Measurements from ENCODE around the gene EFNA3.

Gene EFNA3

GRCh38 chr1:155085504-155086127, 7.0 kb downstream of the EFNA3 start:
- peak; percentile 82 for DNase-seq

DNA sequence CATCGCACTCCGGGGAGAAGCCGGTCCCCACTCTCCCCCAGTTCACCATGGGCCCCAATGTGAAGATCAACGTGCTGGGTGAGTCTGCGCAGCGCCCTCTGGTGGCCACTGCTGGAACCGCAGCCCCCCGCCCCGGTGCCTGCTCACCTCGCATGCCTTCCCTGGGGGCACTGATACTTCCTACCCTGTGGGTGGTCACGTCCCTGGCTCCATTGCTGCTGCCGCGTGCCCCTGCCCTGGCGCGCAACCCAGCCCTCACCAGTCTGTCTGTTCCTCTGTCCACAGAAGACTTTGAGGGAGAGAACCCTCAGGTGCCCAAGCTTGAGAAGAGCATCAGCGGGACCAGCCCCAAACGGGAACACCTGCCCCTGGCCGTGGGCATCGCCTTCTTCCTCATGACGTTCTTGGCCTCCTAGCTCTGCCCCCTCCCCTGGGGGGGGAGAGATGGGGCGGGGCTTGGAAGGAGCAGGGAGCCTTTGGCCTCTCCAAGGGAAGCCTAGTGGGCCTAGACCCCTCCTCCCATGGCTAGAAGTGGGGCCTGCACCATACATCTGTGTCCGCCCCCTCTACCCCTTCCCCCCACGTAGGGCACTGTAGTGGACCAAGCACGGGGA, 7.6 kb downstream of the EFNA3 start:
- DNase-seq = peak; percentile 81

DNA sequence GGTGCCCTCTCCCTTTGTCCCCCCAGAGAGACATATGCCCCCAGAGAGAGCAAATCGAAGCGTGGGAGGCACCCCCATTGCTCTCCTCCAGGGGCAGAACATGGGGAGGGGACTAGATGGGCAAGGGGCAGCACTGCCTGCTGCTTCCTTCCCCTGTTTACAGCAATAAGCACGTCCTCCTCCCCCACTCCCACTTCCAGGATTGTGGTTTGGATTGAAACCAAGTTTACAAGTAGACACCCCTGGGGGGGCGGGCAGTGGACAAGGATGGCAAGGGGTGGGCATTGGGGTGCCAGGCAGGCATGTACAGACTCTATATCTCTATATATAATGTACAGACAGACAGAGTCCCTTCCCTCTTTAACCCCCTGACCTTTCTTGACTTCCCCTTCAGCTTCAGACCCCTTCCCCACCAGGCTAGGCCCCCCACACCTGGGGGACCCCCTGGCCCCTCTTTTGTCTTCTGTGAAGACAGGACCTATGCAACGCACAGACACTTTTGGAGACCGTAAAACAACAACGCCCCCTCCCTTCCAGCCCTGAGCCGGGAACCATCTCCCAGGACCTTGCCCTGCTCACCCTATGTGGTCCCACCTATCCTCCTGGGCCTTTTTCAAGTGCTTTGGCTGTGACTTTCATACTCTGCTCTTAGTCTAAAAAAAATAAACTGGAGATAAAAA, 8.4 kb downstream of the EFNA3 start:
- DNase-seq = no peak

GRCh38 chr1:155091071-155092051, 12.7 kb downstream of the EFNA3 start:
- DNase-seq = peak; percentile 86

DNA sequence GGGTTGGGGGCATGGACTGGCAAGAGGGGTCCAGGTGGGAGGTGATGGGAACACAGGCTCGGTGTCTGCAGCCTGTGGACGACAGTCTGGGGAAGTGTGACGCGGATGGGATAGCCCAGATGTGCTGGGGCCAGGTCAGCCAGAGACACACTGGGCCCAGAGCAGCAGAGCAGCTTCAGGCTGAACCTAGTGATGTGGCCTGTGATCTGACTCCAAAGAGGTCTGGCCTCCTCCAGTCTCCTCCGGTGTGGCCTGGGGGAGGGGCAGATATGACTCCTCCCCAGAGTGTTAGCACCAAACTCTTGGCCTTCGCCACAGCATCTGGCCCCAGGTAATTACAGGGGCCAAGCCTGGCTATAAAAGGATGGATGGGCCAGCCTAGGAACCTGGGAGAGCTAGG, 13.5 kb downstream of the EFNA3 start:
- DNase-seq = no peak

DNA sequence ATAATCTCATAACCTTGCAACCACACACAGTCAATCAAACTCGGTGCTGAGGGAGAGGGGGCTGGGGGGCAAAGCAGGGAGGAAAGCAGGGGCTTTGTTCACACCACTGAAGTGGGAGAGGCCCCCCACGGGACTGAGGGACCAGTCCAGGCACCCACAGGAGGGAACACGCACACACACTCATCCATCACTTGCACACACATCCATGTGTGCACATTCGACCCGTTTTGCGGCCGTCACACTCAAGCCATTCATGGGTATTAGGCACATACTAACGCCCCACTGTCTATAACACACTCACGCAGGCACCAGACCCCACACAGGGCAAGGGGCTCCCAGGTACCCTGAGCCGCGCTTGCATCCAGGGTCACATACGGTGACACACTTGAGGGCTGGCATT, 14.0 kb downstream of the EFNA3 start:
- DNase-seq = no peak

- DNase-seq = no peak
Measured at GRCh38 chr1:155093911-155094621, 15.4 kb downstream of the EFNA3 start.

DNA sequence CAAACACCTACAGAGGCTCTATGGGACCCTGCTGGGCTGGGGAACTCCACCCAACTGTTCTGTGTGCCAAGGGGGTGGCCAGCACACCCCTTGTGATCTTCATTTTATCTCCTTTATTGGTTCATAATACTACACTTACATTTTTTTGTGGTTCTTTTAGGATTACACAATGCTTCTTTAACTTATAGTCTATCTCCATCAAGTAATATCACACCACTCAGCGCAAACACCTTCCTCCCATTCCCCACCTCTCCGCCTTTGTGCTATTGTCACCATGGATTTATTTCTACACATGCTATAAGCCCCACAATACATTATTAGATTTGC, 15.9 kb downstream of the EFNA3 start:
- no peak for DNase-seq

DNA sequence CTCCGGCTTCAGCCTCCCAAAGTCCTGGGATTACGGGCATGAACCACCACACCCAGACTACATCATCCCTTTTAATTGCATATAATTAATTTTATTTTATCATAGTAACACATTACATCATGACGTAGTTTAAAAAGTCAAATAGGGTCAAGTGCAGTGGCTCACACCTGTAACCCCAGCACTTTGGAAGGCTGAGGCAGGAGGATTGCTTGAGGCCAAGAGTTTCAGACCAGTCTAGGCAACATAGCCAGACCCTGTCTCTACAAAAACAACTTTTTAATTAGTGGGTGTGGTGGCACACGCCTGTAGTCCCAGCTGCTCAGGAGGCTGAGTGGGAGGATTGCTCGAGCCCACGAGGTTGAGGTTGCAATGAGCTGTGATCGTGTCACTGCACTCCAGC, 20.7 kb downstream of the EFNA3 start:
- no peak for DNase-seq

DNA sequence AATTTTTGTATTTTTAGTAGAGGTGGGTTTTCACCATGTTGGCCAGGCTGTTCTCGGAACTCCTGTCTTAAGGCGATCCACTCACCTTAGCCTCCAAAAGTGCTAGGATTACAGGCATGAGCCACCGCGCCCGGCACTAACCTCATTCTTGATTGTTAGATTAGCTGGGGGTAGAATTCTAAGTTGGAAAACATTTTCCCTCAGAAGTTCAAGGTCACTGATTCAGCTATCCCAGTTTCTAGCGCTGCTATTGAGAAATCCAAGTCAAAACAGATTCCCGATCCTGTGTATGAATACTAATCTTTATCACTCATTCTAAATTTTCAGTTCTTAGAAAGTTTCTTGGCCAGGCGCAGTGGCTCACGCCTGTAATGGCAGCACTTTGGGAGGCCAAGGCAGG, 24.7 kb downstream of the EFNA3 start:
- DNase-seq = no peak

- no peak for DNase-seq
Measured at GRCh38 chr1:155104605-155105534, 26.2 kb downstream of the EFNA3 start.

- DNase-seq = no peak
Measured at GRCh38 chr1:155105604-155106011, 27.0 kb downstream of the EFNA3 start.

DNA sequence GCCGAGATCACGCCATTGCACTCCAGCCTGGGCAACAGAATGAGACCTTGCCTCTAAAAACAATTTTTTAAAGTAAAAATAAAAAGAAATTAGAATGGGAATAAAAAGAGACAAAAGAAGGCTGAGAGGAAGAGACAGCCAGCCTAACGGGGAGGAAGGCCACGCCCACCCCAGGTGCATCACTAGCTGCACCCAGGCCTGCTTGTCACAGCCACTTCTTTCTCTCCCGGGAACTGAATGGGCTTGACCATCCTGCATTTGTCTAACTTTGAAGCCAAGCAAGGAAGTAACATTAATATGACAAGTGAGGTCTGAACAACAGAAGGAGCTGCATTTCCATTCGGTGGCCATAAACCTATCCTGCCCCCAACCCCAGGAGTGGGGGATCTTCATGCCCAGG, 28.2 kb downstream of the EFNA3 start:
- no peak for DNase-seq

GRCh38 chr1:155107309-155108264, 28.9 kb downstream of the EFNA3 start:
- no peak for DNase-seq

GRCh38 chr1:155108296-155108695, 29.7 kb downstream of the EFNA3 start:
- DNase-seq = no peak

- no peak for DNase-seq
Measured at GRCh38 chr1:155110381-155110780, 31.7 kb downstream of the EFNA3 start.

GRCh38 chr1:155110826-155111225, 32.2 kb downstream of the EFNA3 start:
- no peak for DNase-seq

DNA sequence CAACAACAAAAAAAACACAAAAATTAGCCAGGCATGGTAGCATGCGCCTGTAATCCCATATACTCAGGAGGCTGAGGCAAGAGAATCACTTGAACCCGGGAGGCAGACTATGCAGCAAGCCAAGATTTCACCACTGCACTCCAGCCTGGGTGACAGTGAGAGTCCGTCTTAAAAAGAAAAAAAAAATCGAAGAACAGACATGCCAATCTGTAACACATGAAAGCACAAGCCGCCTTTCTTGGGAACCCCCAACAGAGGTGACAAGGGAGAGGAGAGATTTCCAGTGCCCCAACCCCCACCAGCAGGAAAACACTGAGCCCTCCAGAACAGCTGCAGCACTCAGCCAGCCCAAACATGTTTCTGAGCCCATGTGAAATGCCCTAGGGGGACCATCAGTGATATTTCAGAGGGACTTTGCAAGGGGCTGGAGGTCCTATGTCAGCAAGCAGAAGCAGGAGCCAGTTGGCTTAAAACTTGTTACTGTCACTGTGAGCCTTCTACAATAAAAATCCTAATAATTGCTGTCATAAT, 34.9 kb downstream of the EFNA3 start:
- no peak for DNase-seq

GRCh38 chr1:155116113-155116764, 37.6 kb downstream of the EFNA3 start:
- no peak for DNase-seq

DNA sequence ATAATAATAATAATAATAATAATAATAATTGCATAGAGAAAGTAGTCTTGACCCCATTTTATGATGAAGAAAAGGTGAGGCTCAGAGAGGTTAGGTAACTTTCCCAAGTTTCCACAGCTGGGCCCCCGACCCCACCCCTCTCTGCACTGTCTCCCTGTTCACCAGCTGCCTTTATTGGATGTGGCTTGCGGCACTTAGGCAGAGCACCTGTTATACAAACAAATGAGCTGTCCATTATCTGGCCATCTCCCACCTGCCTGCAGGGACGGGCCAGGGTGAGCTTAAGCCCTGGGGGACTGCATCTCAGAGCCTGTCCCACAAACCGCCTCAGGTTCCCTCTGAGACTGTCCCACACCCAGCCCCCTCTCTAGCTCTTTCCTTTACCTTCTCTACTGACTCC, 39.0 kb downstream of the EFNA3 start:
- no peak for DNase-seq
